ENCODE measurements around the gene UNG.
"Not testable (repeated sequence)": the region's sequence is repeated elsewhere in the genome, so short reads cannot be mapped to it uniquely, and the experiment has no call there.

The UNG gene

GRCh38 chr12:109124878-109125648 lies 27.7 kb downstream of the UNG start:
- DNase-seq (ENCODE audit: low read depth): no peak

- DNase-seq (ENCODE audit: low read depth): no peak
Observed at GRCh38 chr12:109125791-109126190, 28.4 kb downstream of the UNG start.

DNA sequence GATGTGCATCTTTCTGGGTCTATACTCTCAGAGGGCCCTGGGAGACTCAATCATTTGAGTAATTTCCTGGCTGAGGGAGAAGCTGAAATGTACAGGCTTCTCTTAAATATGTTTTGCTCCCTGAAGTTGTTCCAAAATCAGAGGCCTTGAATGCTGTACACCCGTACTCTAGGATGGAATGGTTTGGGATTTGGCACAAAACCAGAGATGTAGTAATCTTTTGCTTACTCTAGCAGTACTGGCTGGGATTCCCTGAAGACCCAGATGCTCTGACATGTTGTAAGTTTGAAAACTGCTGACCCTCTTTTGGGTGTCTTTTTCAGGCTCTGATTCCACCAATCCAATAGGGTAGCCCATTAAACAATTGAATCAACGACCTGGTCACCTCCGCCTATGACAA lies 29.4 kb downstream of the UNG start:
- DNase-seq (ENCODE audit: low read depth): no peak

GRCh38 chr12:109127533-109128242 lies 30.3 kb downstream of the UNG start:
- no peak for DNase-seq (ENCODE audit: low read depth)

DNA sequence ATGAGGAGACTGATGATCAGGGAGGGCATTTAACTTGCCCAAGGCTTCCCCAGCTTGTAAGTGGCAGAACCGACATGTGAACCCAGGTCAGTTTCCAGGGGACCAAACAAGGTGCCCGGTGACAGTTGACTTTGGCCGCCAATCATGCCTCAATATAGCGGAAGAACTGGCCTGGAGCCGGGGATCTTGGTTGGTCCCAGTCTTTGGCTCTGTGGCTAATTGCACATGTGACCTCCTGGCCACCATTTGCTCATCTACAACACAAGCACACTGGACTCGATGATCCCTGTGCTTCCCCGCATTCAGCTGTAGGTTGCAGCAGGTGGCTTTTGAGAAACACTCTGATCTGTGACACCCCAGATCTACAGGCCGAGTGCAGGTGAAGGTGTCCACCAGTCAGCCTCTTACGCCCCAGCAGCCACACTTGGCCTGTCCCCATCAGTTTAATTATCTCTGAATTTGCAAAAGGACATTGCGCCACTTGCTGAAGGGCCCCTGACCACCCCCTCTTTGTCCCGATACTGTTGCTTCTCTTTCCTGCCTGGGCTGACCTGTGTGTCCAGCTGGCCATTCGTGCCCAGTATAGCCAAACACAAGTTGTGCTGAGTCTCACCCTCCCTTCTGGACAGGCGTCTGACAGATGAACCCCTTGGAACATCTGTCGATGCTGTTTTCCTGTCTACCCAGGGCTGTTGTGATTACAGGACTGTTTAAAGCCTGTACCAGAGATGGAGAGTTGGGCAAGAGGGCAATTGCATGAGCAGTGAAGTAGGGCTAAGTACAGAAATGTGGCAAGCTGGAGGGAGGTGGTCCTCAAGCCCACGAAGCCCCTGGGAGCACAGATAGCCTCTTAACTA lies 33.1 kb downstream of the UNG start:
- DNase-seq (ENCODE audit: low read depth): no peak

GRCh38 chr12:109131154-109132050 lies 34.0 kb downstream of the UNG start:
- DNase-seq (ENCODE audit: low read depth): no peak

GRCh38 chr12:109134186-109134917 lies 37.0 kb downstream of the UNG start:
- DNase-seq (ENCODE audit: low read depth): peak; percentile 52

DNA sequence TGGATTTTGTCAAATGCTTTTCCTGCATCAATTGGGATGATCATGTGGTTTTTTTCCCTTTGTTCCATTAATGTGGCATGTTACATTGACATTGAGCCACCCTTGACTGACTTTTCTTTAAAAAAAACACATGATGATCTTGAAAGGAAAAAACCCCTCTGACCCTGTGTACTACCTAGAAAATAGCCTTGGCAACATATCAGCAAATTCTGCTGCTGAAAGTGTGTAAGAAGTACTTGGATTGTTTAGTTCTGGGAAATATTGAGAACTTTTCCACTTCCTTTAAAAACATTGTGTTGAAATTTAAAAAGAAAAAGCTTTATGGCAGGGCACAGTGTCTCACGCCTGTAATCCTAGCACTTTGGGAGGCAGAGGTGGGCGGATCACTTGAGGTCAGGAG lies 39.7 kb downstream of the UNG start:
- DNase-seq (ENCODE audit: low read depth): no peak

DNA sequence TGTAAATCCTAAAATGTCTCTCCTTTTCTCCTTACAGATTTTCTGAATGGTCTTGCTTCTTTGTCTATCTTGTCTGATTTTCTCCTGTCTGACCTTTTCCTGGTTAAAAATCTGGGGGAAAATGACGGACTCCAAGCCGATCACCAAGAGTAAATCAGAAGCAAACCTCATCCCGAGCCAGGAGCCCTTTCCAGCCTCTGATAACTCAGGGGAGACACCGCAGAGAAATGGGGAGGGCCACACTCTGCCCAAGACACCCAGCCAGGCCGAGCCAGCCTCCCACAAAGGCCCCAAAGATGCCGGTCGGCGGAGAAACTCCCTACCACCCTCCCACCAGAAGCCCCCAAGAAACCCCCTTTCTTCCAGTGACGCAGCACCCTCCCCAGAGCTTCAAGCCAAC lies 42.0 kb downstream of the UNG start:
- DNase-seq (ENCODE audit: low read depth): no peak

- DNase-seq (ENCODE audit: low read depth): no peak
Observed at GRCh38 chr12:109139791-109140190, 42.4 kb downstream of the UNG start.

GRCh38 chr12:109140560-109140959 lies 43.2 kb downstream of the UNG start:
- DNase-seq (ENCODE audit: low read depth): no peak

DNA sequence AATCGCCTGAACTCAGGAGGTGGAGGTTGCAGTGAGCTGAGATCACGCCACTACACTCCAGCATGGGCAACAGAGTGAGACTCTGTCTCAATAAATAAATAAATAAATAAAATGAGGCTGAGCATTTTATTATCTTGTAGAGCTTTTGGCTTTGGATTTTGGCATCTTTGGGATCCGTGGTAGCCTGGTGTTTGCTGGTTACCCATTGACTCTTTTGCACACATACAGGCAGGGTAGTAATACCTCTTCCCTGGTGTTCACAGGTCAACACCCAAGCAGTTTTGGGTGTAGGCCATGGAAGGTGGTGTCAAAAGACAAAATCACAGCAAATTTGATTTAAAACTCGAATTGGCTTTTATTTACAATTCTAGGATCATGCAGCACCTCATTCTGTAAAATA lies 46.8 kb downstream of the UNG start:
- no peak for DNase-seq (ENCODE audit: low read depth)

DNA sequence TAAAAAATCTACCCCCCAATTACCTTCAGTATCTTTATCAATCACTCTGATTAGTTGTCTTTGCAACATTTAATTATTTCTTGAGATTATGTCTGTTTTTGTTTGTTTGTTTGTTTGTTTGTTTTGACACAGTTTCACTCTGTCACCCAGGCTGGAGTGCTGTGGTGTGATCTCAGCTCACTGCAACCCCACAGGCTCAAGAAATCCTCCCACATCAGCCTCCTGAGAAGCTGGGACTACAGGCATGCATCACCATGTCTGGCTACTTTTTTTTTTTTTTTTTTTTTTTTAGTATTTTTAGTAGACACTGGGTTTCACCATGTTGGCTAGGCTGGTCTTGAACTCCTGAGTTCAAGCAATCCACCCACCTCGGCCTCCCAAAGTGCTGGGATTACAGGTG lies 49.7 kb downstream of the UNG start:
- not testable (repeated sequence) for DNase-seq (ENCODE audit: low read depth)

DNA sequence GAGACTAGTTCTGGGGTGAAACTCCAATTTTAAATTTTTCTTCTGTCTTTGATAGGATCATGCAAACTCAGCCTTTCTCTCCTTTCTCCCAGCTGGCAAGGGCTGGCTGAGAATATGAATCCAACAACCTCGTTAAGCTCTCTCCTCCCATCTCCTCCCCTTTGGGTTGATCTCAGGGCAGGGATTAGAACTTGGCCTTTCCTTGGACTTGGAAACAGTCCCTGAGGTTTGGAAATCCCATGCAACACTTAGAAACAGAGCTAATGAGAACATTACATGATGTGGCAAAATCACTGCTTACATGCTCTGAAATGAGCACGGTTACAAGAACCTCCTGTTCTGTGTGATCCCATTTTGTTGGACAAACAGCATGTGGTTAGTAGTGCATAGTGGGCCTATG lies 50.6 kb downstream of the UNG start:
- peak; percentile 61 for DNase-seq (ENCODE audit: low read depth)

DNA sequence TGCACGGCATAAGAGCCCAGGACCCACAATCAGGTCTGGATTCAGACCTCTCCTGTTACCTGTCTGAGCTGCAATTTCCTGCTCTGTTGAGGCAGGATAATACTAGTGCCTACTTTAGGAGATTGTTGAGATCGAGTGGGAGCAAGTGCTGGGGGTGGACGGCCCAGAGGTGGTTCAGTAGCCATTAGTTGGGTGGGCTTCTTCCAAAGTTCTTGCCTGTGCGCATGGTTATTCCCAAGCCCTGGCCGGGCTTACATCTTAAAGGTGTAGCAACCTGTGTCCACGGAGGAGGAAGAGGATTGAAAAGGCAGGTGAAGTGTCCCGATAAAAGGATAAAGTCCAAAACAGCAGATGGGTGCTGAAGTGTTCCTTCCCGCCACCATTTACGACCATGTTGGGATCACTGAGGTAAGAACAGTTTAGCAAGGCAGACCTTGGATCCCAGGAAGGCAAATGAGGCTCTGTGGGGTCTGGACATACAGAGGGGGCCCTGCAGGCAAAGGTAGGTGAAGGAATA lies 52.8 kb downstream of the UNG start:
- DNase-seq (ENCODE audit: low read depth): no peak

DNA sequence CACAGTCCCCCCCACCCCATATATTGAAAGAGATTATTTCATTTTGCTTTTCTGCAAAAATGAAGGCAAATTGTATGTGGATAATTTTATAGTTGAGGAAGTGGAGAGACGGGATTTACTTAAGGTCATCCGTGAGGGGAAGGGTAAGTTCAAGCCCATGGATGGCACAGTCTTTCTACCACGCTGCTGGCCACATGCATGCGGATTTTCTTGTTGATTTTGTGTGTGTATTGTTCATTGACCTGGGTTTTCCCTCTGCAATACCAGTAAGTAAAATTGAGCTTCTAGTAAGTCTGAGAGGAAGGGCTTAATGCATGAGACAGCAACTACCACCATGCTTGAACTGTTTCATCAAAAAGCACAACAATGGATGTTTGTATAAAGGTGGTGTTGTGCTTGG lies 54.1 kb downstream of the UNG start:
- no peak for DNase-seq (ENCODE audit: low read depth)

- DNase-seq (ENCODE audit: low read depth): no peak
Observed at GRCh38 chr12:109153821-109154441, 56.5 kb downstream of the UNG start.

GRCh38 chr12:109154451-109155438 lies 57.3 kb downstream of the UNG start:
- DNase-seq (ENCODE audit: low read depth): no peak

DNA sequence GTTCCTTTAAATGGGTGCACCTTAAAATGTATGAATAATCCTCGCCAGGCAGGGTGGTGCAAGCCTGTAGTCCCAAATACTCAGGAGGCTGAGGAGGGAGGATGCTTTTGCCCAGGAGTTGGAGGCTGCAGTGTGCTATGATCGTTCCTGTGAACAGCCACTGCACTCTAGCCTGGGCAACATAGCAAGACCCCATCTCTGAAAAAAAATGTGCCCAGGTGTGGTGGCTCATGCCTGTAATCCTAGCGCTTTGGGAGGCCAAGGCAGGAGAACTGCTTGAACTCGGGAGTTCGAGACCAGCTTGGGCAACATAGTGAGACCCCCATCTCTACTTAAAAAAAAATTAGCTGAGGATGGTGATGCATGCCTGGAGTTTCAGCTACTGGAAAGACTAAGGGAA lies 58.6 kb downstream of the UNG start:
- no peak for DNase-seq (ENCODE audit: low read depth)
